IMR-90 (cell line): Measurements from ENCODE around the gene PARD3. TPM values are rescaled to one million over a fixed set of nuclear protein-coding genes. Genes with fewer than 3 reads are reported as not detected.
A peak's percentile ranks its signal among the peaks of the same experiment; 100 is the strongest.

Experiments used
- ATAC-seq: fragments of 200-7000 bp; cut with Tn5 transposase; 2 replicates; pipeline ENCODE4 v1.9.1; 2020; ENCODE audit warnings: low read depth, mild to moderate bottlenecking, moderate library complexity
- BruUV-seq: library from RNA; stranded (reverse); fragments of 400-500 nt; replicated peaks from 2 replicates; lab custom pipeline; 2021; lab: Mats Ljungman, UMichigan
- CTCF ChIA-PET: fragments of 300-600 bp; formaldehyde crosslinking; extraction: SDS; loops from one replicate; lab custom pipeline; 2021; ENCODE audit warnings: antibody characterized with exemption; lab: Yijun Ruan, JAX
- POLR2A ChIA-PET: fragments of 300-600 bp; sonication (Branson Sonifier 250); formaldehyde crosslinking; loops from one replicate; lab custom pipeline; 2022; ENCODE audit warnings: antibody characterized with exemption; ENCODE audit not compliant: unreplicated experiment; lab: Charles Lee
- DNase-seq: peaks from one replicate; pipeline ENCODE4 v3.0.0; 2013
- H2AFZ ChIP-seq: replicated peaks from 2 replicates; pipeline ENCODE3; 2013; ENCODE audit warnings: low read length, mild to moderate bottlenecking; ENCODE audit not compliant: poor library complexity
- H2AK5ac ChIP-seq: 2 replicates; pipeline ENCODE4 v1.6.1; 2013; ENCODE audit warnings: low read depth, low read length, inconsistent platforms
- H2AK9ac ChIP-seq: replicated peaks from 2 replicates; pipeline ENCODE3; 2013; ENCODE audit warnings: mild to moderate bottlenecking, low read depth, low read length, moderate library complexity; ENCODE audit not compliant: poor library complexity
- H2BK120ac ChIP-seq: 2 replicates; pipeline ENCODE4 v1.6.1; 2013; ENCODE audit warnings: low read depth, low read length, inconsistent platforms
- H2BK15ac ChIP-seq: 3 replicates; pipeline ENCODE4 v1.6.1; 2013; ENCODE audit warnings: low read depth, low read length, inconsistent platforms
- H2BK20ac ChIP-seq: 2 replicates; pipeline ENCODE4 v1.6.1; 2013; ENCODE audit warnings: low read depth, mild to moderate bottlenecking, inconsistent platforms, low read length, moderate library complexity
- H2BK5ac ChIP-seq: 2 replicates; pipeline ENCODE4 v1.6.1; 2013; ENCODE audit warnings: mild to moderate bottlenecking, low read depth, low read length, inconsistent platforms; ENCODE audit not compliant: poor library complexity, severe bottlenecking
- H3K14ac ChIP-seq: replicated peaks from 2 replicates; pipeline ENCODE4 v1.6.1; 2013; ENCODE audit warnings: low read depth, low read length, inconsistent platforms
- H3K18ac ChIP-seq: 2 replicates; pipeline ENCODE4 v1.6.1; 2013; ENCODE audit warnings: low read depth, low read length, control low read depth
- H3K23ac ChIP-seq: 2 replicates; pipeline ENCODE4 v1.6.1; 2013; ENCODE audit warnings: low read depth, low read length, inconsistent platforms
- H3K27ac ChIP-seq: 2 replicates; pipeline ENCODE4 v1.5.1; 2013; ENCODE audit warnings: mild to moderate bottlenecking, control low read depth, low read length; ENCODE audit not compliant: insufficient read depth
- H3K27me3 ChIP-seq: 2 replicates; pipeline ENCODE4 v1.6.1; 2013; ENCODE audit warnings: low read length; ENCODE audit not compliant: control insufficient read depth, insufficient read depth
- H3K36me3 ChIP-seq: 2 replicates; pipeline ENCODE4 v1.6.1; 2013; ENCODE audit warnings: low read length, mixed read lengths; ENCODE audit not compliant: control insufficient read depth, insufficient read depth
- H3K4ac ChIP-seq: 2 replicates; pipeline ENCODE4 v1.6.1; 2013; ENCODE audit warnings: low read depth, low read length, inconsistent platforms
- H3K4me1 ChIP-seq: 2 replicates; pipeline ENCODE4 v1.6.1; 2013; ENCODE audit warnings: low read length, mixed read lengths; ENCODE audit not compliant: control insufficient read depth, insufficient read depth
- H3K4me2 ChIP-seq: 2 replicates; pipeline ENCODE4 v1.6.1; 2013; ENCODE audit warnings: low read depth, mild to moderate bottlenecking, control low read depth, low read length, moderate library complexity
- H3K4me3 ChIP-seq: 2 replicates; pipeline ENCODE4 v1.5.1; 2013; ENCODE audit warnings: low read depth, mild to moderate bottlenecking, control low read depth, low read length, moderate library complexity; ENCODE audit not compliant: insufficient read depth
- H3K56ac ChIP-seq: 2 replicates; pipeline ENCODE4 v1.6.1; 2013; ENCODE audit warnings: low read length, inconsistent platforms; ENCODE audit not compliant: insufficient read depth; ENCODE audit errors: extremely low read depth
- H3K79me1 ChIP-seq, 2 experiments: 2 replicates each; pipeline ENCODE4 v1.6.1; 2013; ENCODE audit warnings: low read length in 2 of 2, inconsistent platforms in 1 of 2, low read depth in 1 of 2
- H3K9ac ChIP-seq: 2 replicates; pipeline ENCODE4 v1.6.1; 2013; ENCODE audit warnings: low read depth, low read length, control low read depth
- H3K9me1 ChIP-seq: 2 replicates; pipeline ENCODE4 v1.6.1; 2013; ENCODE audit warnings: low read length, inconsistent platforms; ENCODE audit not compliant: insufficient read depth
- H3K9me3 ChIP-seq: 2 replicates; pipeline ENCODE4 v1.6.1; 2013; ENCODE audit warnings: low read length; ENCODE audit not compliant: control insufficient read depth, insufficient read depth
- H4K20me1 ChIP-seq: 2 replicates; pipeline ENCODE4 v1.6.1; 2013; ENCODE audit warnings: low read length, inconsistent platforms; ENCODE audit not compliant: insufficient read depth
- H4K5ac ChIP-seq: 2 replicates; pipeline ENCODE4 v1.6.1; 2013; ENCODE audit warnings: mild to moderate bottlenecking, low read depth, low read length, control low read depth
- H4K8ac ChIP-seq, 2 experiments: 2 replicates each; pipeline ENCODE4 v1.6.1; 2013; ENCODE audit warnings: low read depth in 2 of 2, low read length in 2 of 2, control low read depth in 1 of 2, inconsistent platforms in 1 of 2
- H4K91ac ChIP-seq: 2 replicates; pipeline ENCODE4 v1.6.1; 2013; ENCODE audit warnings: low read depth, low read length, inconsistent platforms; ENCODE audit not compliant: insufficient read depth
- BHLHE40 ChIP-seq: fragments of 150-350 bp; IDR thresholded peaks from 2 replicates; pipeline ENCODE4 v1.6.1; 2016; ENCODE audit warnings: mild to moderate bottlenecking, low read depth, low read length
- CEBPB ChIP-seq: IDR thresholded peaks from 2 replicates; pipeline ENCODE4 v1.6.1; 2012; ENCODE audit warnings: low read depth, low read length, improper control_type of control experiment
- CHD1 ChIP-seq: IDR thresholded peaks from 2 replicates; pipeline ENCODE4 v1.6.1; 2012; ENCODE audit warnings: low read depth, low read length, improper control_type of control experiment
- CTCF ChIP-seq: conservative IDR thresholded peaks from 2 replicates; pipeline ENCODE4 v1.5.1; 2012; ENCODE audit warnings: mild to moderate bottlenecking, low read depth, low read length, improper control_type of control experiment
- FOS ChIP-seq: fragments of 150-350 bp; IDR thresholded peaks from 2 replicates; pipeline ENCODE4 v1.6.1; 2016; ENCODE audit warnings: low read depth, low read length
- MAFK ChIP-seq: IDR thresholded peaks from 2 replicates; pipeline ENCODE4 v1.6.1; 2012; ENCODE audit warnings: low read depth, low read length, improper control_type of control experiment
- MAZ ChIP-seq: IDR thresholded peaks from 2 replicates; pipeline ENCODE4 v1.6.1; 2012; ENCODE audit warnings: low read depth, mild to moderate bottlenecking, low read length, improper control_type of control experiment, moderate library complexity, borderline replicate concordance
- MXI1 ChIP-seq: IDR thresholded peaks from 2 replicates; pipeline ENCODE4 v1.6.1; 2012; ENCODE audit warnings: low read depth, mild to moderate bottlenecking, low read length, moderate library complexity, borderline replicate concordance
- NFE2L2 ChIP-seq: fragments of 150-350 bp; IDR thresholded peaks from 2 replicates; pipeline ENCODE4 v1.6.1; 2016; ENCODE audit warnings: low read depth, mild to moderate bottlenecking, low read length
- POLR2A ChIP-seq: IDR thresholded peaks from 2 replicates; pipeline ENCODE4 v1.6.1; 2012; ENCODE audit warnings: mild to moderate bottlenecking, low read depth, low read length
- RAD21 ChIP-seq: IDR thresholded peaks from 2 replicates; pipeline ENCODE4 v1.6.1; 2012; ENCODE audit warnings: low read length, improper control_type of control experiment
- RCOR1 ChIP-seq: IDR thresholded peaks from 2 replicates; pipeline ENCODE4 v1.6.1; 2012; ENCODE audit warnings: mild to moderate bottlenecking, low read length, improper control_type of control experiment; ENCODE audit not compliant: insufficient replicate concordance
- RFX5 ChIP-seq: IDR thresholded peaks from 2 replicates; pipeline ENCODE4 v1.8.0; 2012; ENCODE audit warnings: low read depth, mild to moderate bottlenecking, low read length, moderate library complexity
- SMC3 ChIP-seq: fragments of 150-350 bp; IDR thresholded peaks from 2 replicates; pipeline ENCODE4 v1.6.1; 2016; ENCODE audit warnings: low read depth, mild to moderate bottlenecking, antibody characterized with exemption, low read length, moderate library complexity
- USF2 ChIP-seq: fragments of 150-350 bp; IDR thresholded peaks from 2 replicates; pipeline ENCODE4 v1.6.1; 2017; ENCODE audit warnings: mild to moderate bottlenecking, antibody characterized with exemption, low read length, low read depth
- dilution Hi-C: fragments of 300-500 bp; cut with HindIII; formaldehyde crosslinking; loops from one replicate; pipeline ENCODE4 v1.14.3; 2018; ENCODE audit warnings: low sequenced_read_pairs; ENCODE audit not compliant: unreplicated experiment
- in situ Hi-C: fragments of 300-500 bp; cut with MboI; formaldehyde crosslinking; loops from 3 replicates; pipeline ENCODE4 v1.14.3; 2019; ENCODE audit warnings: low sequenced_read_pairs, inconsistent platforms, mixed read lengths
- intact Hi-C: fragments of 100-400 bp; cut with micrococcal nuclease; formaldehyde crosslinking; loops from 2 replicates; pipeline ENCODE4 v1.10.0; 2022
- polyA plus RNA-seq, 3 experiments: library from polyadenylated mRNA; depleted of rRNA; stranded (reverse); fragments of >200 nt; gene quantifications; 2 replicates each; pipeline ENCODE4 v1.2.3, GENCODE V29; 2012; ENCODE audit warnings: low replicate concordance in 1 of 3
- total RNA-seq: library from RNA; depleted of rRNA; stranded (reverse); fragments of >200 nt; gene quantifications from 2 replicates; pipeline ENCODE4 v1.2.3, GENCODE V29; 2012
- TF ChIP-seq, protein P1 (sequence below): fragments of 150-350 bp; IDR thresholded peaks from 2 replicates; pipeline ENCODE4 v1.6.1; 2016; ENCODE audit warnings: low read depth, mild to moderate bottlenecking, low read length, moderate library complexity, borderline replicate concordance

PARD3 gene
- total and polyA plus RNA-seq, 2 of the 4 experiments (the other 2 are of a cell fraction), result 14.6 to 37.5 TPM

- H3K9me3 ChIP-seq, result no peaks in the 10 kb centered on the region
- in situ Hi-C loops, result no loop called here
Observed at GRCh38 chr10:34432589-34432988, 382.5 kb downstream of the PARD3 start.

More at GRCh38 chr10:34432589-34432988, 382.5 kb downstream of the PARD3 start:
- no peak for DNase-seq
- Histone ChIP-seq H2BK15ac (no peak overlapping the region), H3K4ac (no peak overlapping the region), H4K20me1 (0 out of 2 replicates have a peak, but pooled peaks cover 4% of the 10 kb centered on the region), H3K27ac (no peak overlapping the region), H2AK9ac (no peak overlapping the region), H3K4me1 (peaks cover 5% of the 10 kb centered on the region; the same call in 1 of the 2 replicates), H3K56ac (no peak overlapping the region), H3K18ac (no peak overlapping the region), H2AFZ (no peak overlapping the region), H3K27me3 (no peaks in the 10 kb centered on the region), H4K91ac (no peak overlapping the region), H2AK5ac (no peak overlapping the region), H3K9me1 (peaks cover 8% of the 10 kb centered on the region), H3K4me3 (no peak overlapping the region), H3K79me1 (peaks cover 6 to 8% of the 10 kb centered on the region in 2 experiments; a peak in 2 of 4 replicates), H3K23ac (no peak overlapping the region), H2BK120ac (no peak overlapping the region), H3K9ac (no peak overlapping the region), H2BK20ac (no peak overlapping the region), H4K8ac (no peak overlapping the region), H3K36me3 (no peaks in the 10 kb centered on the region), H3K4me2 (no peak overlapping the region), H2BK5ac (no peak overlapping the region), H4K5ac (no peak overlapping the region), H3K14ac (0 out of 2 replicates have a peak overlapping the region, but pooled peaks have one; percentile 5)
- CTCF ChIA-PET, result no interaction called here
- POLR2A ChIA-PET, result no interaction called here
- intact Hi-C loops, result no loop called here
- TF ChIP-seq RFX5, result no peak
- TF ChIP-seq MAFK, result no peak
- no peak for TF ChIP-seq POLR2A
- no peak for TF ChIP-seq RCOR1
- no peak for TF ChIP-seq USF2
- no peak for TF ChIP-seq MAZ
- no peak for TF ChIP-seq RAD21
- no peak for TF ChIP-seq FOS
- no peak for TF ChIP-seq BHLHE40
- TF ChIP-seq NFE2L2, result no peak
- TF ChIP-seq SMC3, result no peak
- TF ChIP-seq MXI1, result no peak
- TF ChIP-seq CEBPB, result no peak
- TF ChIP-seq CTCF, result no peak
- TF ChIP-seq, protein P1, sequence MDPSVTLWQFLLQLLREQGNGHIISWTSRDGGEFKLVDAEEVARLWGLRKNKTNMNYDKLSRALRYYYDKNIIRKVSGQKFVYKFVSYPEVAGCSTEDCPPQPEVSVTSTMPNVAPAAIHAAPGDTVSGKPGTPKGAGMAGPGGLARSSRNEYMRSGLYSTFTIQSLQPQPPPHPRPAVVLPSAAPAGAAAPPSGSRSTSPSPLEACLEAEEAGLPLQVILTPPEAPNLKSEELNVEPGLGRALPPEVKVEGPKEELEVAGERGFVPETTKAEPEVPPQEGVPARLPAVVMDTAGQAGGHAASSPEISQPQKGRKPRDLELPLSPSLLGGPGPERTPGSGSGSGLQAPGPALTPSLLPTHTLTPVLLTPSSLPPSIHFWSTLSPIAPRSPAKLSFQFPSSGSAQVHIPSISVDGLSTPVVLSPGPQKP, result no peak
- no peak for TF ChIP-seq CHD1
- dilution Hi-C loops, result no loop called here
- ATAC-seq, result no peak
- no TSS peak for BruUV-seq
